NCI-H2081 treated with DMSO at 0.1 percent for 48 hours (cell line): ENCODE results near the gene DMRTA2.

Experiments used
- DNase-seq: peaks from one replicate; lab custom pipeline; 2025; lab: John Stamatoyannopoulos, UW

Gene DMRTA2

GRCh38 chr1:50422946-50423669, at the start of gene DMRTA2:
Gene DMRTA2 (minus strand): TSS chr1:50423443. CDS start chr1:50421536, 1,907 bp downstream.
- peak; percentile 38 for DNase-seq

DNA sequence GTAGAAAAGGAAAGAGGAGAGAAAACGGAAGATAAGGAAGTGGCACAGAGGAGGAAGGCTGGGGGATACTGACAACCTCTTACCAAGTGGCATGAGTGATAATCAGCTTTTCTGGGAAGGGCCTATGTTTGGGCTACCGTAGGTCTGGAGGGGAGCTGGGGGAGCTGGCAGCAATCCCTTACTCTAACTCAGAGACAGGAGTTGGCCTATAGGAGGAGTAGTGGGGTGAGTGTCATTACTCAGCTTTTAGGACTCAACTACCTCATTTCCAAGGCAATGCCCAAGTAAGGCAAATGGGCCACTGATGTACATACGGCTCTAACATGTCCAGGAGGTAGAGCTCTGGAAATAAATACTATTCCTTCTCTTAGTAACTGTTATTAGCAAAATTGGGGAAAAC, 48.7 kb upstream of the DMRTA2 start:
- DNase-seq, result no peak

DNA sequence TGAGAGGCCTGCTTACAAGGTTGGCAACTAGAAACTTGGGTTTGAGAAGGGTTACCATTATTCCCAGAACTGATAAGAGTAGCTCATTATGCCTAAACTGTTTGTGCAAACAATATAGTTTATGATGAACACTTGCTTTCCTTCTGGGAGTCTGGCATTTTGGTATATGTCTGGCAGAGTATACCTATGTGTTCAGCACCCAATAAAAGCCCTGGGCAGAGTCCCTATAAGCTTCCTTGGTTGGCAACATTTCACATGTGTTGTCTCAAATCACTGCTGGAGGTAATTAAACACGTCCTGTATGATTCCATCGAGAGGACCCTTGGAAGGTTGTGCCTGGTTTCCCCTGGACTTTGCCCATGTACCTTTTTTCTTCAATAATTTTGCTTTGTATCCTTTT, 39.7 kb upstream of the DMRTA2 start:
- DNase-seq, result no peak

DNA sequence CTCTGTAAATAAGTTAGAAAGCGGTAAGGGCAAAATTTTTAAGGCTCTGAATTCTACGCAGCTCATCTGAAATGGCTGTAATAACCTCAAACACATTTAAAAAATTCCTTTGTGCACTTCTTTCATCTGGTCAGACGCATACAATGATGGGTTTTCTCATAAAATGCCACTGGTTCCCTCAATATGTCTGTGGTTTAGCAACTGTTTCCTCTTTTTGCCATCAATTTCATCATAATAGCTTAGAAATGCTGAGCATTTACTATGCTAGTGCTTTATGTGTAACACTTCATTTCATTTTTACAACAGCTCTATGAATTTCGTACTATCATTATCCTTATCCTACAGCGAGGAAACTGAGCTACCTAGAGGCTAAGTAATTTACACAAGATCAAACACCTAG, 35.3 kb upstream of the DMRTA2 start:
- no peak for DNase-seq

DNA sequence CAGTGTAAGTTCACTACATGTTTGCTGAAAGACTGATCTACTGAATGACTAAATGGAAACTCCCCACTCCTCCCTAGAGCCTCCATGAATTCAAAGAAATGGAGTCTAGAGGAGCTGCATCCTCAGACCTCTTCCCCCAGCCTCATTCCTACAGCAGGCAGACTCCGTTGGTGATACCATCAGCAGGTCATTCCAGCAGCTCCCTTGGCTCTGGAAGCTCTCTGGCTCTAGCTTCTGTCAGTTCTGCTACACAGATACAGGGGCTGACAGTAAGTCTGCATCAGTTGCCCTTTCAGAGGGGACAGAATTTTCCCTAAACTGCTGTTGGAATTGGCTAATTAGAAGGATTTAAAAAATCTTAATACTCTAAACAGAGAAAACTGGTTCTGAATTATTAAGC, 31.7 kb upstream of the DMRTA2 start:
- DNase-seq, result no peak

DNA sequence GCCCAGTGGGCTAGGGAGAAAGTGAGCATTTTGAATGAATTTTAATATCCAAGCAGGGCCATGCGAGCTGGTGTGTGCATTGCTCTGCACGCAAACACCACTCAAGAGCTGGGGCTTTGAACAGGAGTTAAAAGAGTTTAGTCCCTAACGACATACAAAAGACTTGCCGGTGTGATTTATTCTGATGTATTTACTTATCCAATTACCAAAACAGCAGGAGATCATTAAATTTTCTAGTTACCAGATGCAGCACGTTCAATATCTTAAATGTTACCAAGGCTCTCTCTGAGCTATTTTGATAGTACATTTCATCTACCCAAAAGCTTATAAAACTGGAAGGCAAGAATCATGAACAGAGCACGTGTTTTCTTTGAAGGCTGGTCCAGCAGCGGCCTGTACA, 30.0 kb upstream of the DMRTA2 start:
- peak; percentile 44 for DNase-seq

GRCh38 chr1:50452700-50453099, 29.5 kb upstream of the DMRTA2 start:
- DNase-seq, result no peak

DNA sequence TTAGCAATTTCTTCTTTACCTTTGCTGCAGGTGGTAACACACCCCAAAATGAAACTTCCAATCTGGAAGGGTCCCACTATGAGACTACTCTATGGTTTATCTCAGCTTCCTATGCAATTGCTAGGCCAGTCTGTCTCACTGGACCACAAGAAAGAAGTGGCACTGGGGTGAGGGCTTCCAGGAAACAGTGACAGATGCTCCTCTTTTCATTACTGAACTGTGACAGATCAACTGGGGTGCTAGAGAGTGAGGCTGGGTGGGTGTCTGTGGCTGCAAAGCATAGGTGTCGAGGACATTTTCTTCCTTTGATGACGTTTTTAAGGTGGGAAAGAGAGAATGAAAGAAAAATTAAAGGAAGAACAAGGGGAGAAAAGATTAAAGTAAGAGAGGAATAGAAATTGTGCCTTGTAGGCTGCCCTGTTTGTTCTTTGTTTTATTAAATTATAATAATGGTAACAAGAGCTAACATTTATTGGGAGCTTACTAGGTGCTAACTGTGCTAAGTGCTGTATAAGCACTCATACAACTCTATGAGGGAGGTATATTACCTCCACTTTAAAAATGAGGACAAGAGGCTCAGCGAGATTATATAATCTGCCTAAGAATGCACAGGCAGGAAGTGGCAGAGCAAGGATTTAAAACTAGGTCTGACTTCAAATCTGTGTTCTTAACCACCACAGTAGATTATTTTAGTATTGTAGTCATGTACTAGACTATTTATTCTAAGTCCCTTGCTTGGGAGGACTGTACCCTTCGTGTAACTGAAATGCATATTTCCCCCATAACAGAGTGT, 27.8 kb upstream of the DMRTA2 start:
- no peak for DNase-seq

GRCh38 chr1:50447961-50448360, 24.7 kb upstream of the DMRTA2 start:
- DNase-seq, result no peak

DNA sequence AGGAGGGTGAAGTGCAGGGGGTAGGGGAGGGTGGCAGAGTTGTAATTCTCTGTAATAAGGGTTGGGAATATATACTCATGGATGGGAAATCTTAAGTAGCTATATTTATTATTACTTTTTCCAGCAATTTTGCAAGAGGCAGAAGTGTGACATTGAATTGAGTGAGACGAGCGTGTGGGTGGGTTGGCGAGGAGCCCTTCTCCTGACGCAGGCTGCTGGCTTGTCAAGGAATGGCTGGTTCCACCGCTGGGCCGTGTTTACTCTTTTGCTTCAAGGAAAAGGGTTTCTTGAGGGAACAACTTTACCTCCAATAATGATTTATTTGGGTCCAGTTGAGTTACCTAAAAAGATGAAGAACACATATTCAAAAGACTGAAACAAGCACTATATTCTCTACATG, 17.9 kb upstream of the DMRTA2 start:
- DNase-seq, result no peak

DNA sequence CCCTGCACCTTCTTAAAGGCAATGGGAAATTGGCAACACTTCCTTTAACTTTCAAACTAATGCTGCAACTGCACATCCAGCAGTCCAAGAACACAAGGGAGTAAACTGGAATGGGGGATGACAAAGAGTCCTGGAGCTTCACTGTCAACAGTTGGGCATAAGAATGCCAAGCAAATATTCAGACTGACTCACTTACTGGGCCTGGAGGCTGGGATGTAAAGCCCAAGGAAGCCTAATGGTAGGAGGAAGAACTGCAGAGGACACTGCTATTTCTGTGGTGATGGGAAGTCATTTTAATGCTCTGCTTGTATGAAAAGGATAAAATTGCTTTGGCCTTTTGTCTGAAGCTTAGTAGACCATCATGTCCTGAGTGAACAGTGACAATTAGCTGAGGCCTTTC, 15.7 kb upstream of the DMRTA2 start:
- no peak for DNase-seq

- DNase-seq, result no peak
Measured at GRCh38 chr1:50436489-50436888, 13.2 kb upstream of the DMRTA2 start.

DNA sequence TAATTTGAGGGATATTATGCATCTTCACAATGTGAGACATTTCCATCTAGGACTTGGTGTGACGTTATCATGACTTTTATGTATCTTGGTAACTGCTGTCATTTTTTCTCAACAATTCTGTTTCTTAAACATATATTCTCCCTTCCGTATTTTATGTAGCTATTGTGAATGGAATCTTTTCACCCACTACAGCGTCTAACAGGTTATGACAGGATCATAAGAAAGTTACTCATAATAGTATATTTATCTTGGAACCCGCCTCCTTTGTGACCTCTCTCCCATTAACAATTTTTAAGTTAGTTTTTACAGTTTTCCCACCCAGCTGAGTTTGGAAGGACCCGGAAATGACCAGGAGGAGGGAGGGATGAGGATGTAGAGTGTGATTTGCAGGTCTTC, 6.8 kb upstream of the DMRTA2 start:
- DNase-seq, result no peak

DNA sequence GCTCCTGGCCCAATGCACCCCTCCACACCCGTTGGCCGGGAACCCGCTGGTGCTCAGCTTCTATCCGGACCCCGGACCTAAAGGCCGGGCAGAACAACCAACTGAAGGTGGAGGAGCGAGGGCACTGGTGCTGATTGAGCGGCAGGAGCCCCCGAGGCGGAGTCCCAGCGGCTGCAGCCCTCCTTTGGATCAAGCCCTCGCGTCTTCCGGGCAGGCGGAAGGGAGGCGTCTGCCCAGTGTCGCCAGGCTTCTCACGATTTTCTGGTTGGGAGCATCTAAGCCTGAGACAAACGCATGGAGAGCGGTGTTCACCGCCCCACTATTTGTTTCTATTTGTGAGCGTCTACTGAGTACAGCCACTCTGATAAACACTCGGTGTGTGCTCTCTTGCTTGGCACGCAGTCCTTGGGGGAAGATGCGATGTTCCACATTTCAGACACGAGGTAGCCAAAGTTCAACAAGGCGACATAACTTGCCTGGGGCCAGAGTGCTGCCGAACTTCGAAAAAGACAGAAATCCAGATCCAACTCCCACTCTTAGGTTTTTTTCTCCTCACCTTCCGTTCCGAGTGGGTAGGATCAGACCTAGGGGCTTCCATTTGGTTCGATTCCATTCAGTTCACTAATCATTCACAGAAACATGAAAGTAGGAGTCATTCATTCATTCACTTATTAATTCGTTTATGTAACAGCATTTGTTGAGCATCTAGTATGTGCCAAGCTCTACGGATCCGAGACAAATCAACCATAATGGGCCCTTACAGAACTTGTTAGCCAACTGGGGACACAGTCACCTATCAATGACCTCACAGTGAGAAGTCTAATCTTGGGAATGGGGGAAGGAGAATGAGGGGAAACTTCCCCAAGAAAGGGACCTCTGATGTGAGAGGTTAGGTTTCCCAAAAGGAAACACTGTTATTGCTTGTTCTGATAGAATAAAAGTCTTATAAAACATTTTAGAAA, 4.9 kb upstream of the DMRTA2 start:
- no peak for DNase-seq

GRCh38 chr1:50427086-50427817, 4.0 kb upstream of the DMRTA2 start:
- no peak for DNase-seq

DNA sequence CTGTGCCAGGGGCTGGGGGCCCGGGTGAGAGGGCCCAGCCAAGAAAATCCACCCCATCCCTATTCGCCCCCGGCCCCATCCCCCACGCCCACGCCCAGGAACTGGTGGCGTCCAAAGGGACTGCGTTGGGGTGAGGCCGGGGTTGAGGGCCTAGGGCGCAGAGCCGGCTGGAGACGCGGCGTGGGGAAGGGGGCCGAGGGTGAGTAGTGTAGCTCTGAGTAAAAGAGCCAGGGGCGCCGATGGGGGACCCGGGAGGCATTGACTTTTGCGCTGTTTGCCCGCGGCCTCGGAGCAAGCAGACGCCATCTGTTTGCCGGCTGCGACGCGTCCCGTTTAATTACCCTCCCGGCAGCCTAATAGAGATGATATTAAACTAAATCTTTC, 3.5 kb upstream of the DMRTA2 start:
- no peak for DNase-seq

- DNase-seq, result no peak
Measured at GRCh38 chr1:50426108-50426700, 3.0 kb upstream of the DMRTA2 start.

DNA sequence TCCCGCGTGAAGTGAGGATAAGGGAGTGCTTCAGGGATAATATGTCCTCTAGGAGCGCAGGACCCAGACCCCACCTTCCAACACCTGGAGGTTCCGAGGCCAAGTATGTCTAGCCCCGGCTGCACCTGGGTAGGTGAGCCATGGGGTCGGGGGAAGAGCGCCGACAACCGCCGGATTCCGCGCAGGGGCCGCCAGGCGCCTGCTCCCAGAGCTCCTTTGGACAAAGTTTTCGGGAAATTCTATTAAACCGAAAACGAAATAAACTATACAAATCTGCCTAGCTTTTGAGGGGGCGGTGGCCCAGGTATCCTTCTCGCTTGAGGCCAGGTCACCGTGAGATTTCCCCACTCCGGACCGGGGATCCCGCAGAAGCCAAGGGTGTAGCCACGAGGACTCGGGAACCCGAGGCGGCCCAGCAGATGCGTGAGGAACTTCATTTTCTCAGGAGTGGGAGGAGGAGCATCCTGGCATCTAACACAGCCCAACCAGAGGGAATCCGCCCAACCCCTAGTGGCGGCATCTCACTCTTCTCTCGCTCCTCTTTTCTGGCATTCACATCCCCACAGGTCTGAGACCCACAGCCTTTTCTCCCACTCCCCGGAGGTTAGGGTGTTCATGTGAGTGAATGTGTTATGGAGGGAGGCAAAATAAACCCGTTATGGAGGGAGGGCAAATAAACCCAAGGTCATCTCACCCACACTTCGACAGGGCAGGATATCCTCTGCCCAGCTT, 2.3 kb upstream of the DMRTA2 start:
- no peak for DNase-seq

- no peak for DNase-seq
Measured at GRCh38 chr1:50424884-50425375, 1.7 kb upstream of the DMRTA2 start.
